ENCODE measurements around the gene TNXB.
"Not testable (repeated sequence)": the region's sequence is repeated elsewhere in the genome, so short reads cannot be mapped to it uniquely, and the experiment has no call there.

DNA sequence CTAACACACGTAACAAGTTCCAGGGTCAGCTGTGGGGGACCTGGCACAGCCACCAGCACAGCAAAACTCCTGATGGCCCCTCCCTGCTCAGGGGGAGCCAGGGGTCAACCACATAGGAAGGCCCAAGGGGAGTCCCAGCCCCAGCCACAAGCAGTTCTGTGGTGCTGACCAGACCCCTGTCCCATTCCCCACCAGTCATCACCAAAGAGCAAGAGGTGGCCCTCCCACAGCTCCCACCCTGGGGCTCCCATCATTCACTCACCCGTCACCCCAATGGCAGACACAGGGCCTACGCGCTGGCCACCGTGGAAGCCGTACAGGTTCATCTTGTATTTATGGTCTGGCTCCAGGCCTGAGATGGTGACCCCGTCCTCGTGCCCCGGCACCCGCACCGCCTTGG is 59.4 kb downstream of the TNXB start:
- TF ChIP-seq POLR2A (IDR thresholded peaks at IDR 0.05); POLR2AphosphoS5 (IDR thresholded peaks at IDR 0.05; ENCODE audit: insufficient read depth in 1 of 2, low read depth in 1 of 2): not testable (repeated sequence)
